GM12864 (cell line): ENCODE results near the gene ATP2A2.
A peak's percentile ranks its signal among the peaks of the same experiment; 100 is the strongest.

ENCODE experiments used
- DNase-seq: peaks from one replicate; pipeline ENCODE4 v3.0.0-alpha.2; 2011; ENCODE audit warnings: low read depth
- H3K4me3 ChIP-seq: 2 replicates; pipeline ENCODE4 v1.5.1; 2011; ENCODE audit warnings: mild to moderate bottlenecking, low read depth, low read length, control low read depth
- TF ChIP-seq, protein P1 (sequence below): IDR thresholded peaks from 2 replicates; pipeline ENCODE4 v1.5.1; 2011; ENCODE audit warnings: low read depth, mild to moderate bottlenecking, moderate library complexity, low read length, control low read depth, inconsistent platforms; ENCODE audit errors: missing control alignments

Gene ATP2A2

DNA sequence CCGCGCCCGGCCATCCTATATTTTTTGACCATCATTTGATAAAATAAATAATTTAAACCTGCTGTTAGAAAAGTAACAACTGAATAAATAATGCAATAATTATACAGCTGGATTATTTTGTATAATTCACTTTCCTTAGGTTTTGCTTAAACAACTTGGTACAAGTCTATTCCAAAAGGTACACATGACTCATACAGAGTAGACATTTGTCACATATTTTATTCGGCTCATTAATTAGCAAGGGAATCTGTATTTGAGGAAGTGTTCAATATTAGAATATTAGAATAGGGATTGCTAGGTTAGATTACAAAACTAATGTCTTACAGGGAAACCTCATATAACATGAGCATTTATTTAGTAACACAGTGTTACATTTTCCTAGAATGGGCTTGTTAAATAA, 48.7 kb downstream of the ATP2A2 start:
- TF ChIP-seq, protein P1, sequence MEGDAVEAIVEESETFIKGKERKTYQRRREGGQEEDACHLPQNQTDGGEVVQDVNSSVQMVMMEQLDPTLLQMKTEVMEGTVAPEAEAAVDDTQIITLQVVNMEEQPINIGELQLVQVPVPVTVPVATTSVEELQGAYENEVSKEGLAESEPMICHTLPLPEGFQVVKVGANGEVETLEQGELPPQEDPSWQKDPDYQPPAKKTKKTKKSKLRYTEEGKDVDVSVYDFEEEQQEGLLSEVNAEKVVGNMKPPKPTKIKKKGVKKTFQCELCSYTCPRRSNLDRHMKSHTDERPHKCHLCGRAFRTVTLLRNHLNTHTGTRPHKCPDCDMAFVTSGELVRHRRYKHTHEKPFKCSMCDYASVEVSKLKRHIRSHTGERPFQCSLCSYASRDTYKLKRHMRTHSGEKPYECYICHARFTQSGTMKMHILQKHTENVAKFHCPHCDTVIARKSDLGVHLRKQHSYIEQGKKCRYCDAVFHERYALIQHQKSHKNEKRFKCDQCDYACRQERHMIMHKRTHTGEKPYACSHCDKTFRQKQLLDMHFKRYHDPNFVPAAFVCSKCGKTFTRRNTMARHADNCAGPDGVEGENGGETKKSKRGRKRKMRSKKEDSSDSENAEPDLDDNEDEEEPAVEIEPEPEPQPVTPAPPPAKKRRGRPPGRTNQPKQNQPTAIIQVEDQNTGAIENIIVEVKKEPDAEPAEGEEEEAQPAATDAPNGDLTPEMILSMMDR = no peak
- DNase-seq = no peak
- H3K4me3 ChIP-seq = no peak overlapping the region

DNA sequence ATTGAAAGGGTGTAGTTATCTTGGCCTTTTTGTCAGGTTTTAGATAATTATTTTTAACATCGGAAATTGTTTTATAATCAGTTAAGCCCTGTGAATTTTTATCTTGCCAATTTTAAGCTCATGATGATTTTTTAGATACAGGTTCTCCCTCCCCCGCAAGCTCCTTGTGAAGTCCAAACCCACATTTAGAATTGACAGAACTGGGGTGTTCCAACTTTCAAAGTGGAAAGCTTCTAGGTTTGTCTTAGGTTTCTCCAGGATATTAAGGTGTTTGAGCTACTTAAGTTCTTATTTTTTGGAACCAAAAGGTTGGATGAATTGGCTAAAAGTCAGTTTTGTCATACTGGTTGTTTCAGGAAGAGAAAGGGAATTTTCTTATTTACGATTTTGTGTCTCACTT, 49.1 kb downstream of the ATP2A2 start:
- TF ChIP-seq, protein P1 = no peak
- H3K4me3 ChIP-seq = no peak overlapping the region

DNA sequence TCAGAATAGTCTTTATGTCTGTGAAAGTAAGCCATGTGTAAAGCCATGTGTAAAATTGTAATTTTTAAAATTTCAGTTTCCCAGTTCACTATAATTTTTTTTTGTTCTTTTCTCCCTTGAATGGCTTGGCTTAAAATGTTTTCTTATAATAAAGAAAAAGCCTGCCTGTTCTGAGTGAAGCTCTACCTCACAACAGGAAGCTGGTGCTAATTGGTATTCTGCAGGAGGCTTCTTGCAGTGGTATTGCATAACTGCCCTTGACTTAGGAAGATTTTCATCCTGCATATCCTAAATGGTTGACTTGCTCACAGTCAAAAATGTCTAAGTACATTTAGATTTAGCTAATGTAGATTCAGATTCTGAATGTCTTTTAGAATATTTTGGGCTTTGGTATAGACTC, 49.5 kb downstream of the ATP2A2 start:
- TF ChIP-seq, protein P1 = no peak
- no peak for DNase-seq
- H3K4me3 ChIP-seq = no peak overlapping the region

More for the DNA sequence above, 49.1 kb downstream of the ATP2A2 start:
- DNase-seq = no peak

DNA sequence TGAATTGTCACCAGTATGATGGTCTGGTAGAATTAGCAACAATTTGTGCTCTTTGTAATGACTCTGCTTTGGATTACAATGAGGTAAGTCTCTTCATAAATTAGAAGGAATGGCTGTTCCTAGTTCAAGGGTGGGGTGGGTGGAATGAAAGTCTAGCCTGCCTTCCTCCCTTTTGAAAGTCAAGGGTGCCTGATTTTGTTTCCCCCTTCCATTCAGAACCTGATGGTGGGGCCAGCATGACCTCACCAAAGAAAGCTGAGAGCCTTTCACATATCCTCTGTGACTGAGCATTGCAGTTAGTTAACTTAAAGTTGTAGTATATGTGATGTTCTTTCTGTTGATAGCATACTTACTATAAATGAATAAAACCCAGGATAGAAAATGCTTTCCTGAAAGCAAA, 52.2 kb downstream of the ATP2A2 start:
- no peak overlapping the region for H3K4me3 ChIP-seq
- TF ChIP-seq, protein P1 = no peak
- no peak for DNase-seq

DNA sequence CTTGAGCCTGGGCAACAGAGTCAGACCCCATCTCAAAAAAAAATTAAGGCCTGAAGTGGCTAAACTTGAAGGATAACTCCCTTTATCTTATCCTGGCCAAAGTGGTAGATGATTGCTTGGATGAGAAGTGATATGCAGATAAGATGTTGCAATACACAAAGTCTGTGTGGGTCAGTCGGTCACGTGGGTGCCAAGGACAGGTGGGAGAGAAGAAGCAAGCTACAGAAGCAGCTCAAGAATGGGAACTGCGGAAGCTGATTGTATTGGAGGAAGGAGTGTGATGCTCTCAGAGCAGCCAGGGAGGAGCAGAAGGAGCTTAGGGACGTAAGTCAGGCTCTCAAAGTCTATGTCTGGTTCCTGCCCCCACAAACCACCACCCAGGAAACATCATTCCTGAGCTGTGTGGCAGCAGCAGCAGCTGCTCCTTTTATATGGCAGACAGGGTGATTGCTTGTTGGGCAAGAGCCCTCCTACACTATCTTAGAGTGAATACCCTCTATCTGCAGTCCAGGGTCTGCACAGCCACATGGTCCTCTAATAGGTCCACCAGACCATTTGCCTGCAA, 54.5 kb downstream of the ATP2A2 start:
- TF ChIP-seq, protein P1 = no peak
- no peak overlapping the region for H3K4me3 ChIP-seq
- no peak for DNase-seq

DNA sequence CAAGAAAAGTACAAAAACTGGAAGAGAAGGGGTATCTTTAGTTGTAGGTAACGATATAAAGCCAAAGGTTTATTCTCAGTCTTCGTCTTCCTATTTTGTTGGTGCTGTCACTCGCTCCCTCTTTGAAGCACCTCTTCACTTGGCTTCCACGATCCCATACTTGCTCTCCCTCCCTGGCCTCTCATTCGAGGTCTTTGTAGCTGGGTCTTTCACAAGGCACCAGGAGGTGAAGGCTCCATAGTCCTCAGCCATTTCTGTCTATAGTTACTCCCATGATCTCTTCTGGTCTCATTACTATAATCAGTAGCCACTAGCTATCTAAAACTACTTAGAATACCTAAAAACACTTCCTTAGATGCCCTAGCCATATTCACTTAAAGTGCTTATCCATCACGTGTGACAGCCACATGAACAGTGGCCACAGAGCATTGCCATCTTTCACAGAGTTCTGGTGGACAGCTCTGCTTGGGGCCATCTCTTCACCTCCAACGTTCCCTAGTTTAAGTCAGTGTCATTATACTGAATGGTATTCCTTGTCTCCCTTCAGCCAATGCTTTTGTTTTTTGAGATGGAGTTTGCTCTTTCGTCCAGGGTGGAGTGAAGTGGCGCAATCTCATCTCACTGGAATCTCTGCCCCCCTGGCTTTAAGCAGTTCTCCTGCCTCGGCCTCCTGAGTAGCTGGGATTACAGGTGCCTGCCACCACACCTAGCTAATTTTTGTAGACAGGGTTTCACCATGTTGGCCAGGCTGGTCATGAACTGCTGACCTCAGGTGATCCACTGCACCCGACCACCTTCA, 57.1 kb downstream of the ATP2A2 start:
- no peak overlapping the region for H3K4me3 ChIP-seq
- TF ChIP-seq, protein P1 = no peak
- no peak for DNase-seq

DNA sequence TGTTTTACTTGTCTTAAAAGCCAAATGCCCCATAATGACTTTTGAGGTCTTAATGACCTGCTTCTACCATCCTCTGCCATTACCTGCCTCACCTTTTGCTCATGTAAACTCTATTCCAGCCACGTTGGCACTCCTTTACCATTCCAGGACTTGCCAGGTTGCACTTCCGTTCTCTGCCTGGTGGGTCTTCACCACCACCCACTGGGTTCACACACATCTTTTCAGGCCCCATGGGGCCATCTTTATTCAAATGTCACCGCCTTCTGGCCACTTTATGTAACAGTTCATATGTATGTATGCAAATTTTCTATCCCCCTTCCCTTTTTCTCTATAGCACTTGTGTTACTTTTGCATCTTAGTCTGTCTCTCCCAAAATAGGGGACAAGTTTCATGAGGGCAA, 57.7 kb downstream of the ATP2A2 start:
- no peak for DNase-seq
- TF ChIP-seq, protein P1 = peak; percentile 28
- no peak overlapping the region for H3K4me3 ChIP-seq
